ENCODE results near the gene GOLIM4. TPM values are rescaled to one million over a fixed set of nuclear protein-coding genes. Genes with fewer than 3 reads are reported as not detected.

Gene GOLIM4
- total RNA-seq, 2 experiments from 2014 or later, result 0.28 to 0.36 TPM

DNA sequence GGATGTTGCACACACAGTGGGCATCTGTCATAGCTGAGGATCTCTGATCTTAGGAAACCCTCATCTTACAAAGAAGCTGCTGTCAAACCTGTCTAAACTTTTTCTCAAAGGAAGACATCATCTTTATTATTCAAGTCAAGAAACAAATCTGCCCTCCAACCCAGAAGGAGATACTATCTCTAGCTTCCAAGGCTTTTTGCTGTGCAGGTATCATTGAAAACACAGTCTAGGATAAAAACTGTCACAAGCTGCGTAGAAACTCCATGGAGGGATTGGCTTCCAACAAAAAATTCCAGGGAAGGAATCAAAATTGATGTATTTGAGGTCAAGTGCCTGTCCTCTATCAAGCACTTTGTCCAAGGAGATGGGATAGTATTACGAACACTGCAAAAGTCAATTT lies 89.1 kb downstream of the GOLIM4 start:
- POLR2A ChIA-PET, result no interaction called here
- H3K9me3 ChIP-seq (ENCODE audit: control insufficient read depth in 1 of 2, insufficient read depth in 1 of 2, low read length in 2 of 2), result no peaks in the 10 kb centered on the region
- Mint-ChIP-seq H3K27ac (no peak overlapping the region), H3K27me3 (no peaks in the 10 kb centered on the region), H3K4me3 (no peak overlapping the region), H3K36me3 (ENCODE audit: low read depth) (no peaks in the 10 kb centered on the region), H3K9me3 (no peaks in the 10 kb centered on the region), H3K4me1 (ENCODE audit: low read depth) (no peaks in the 10 kb centered on the region)
- CTCF ChIA-PET, result no interaction called here
- no peak overlapping the region for H3K27ac ChIP-seq (ENCODE audit: low read depth in 1 of 2, low read length in 2 of 2)
- TF ChIP-seq, protein P1, sequence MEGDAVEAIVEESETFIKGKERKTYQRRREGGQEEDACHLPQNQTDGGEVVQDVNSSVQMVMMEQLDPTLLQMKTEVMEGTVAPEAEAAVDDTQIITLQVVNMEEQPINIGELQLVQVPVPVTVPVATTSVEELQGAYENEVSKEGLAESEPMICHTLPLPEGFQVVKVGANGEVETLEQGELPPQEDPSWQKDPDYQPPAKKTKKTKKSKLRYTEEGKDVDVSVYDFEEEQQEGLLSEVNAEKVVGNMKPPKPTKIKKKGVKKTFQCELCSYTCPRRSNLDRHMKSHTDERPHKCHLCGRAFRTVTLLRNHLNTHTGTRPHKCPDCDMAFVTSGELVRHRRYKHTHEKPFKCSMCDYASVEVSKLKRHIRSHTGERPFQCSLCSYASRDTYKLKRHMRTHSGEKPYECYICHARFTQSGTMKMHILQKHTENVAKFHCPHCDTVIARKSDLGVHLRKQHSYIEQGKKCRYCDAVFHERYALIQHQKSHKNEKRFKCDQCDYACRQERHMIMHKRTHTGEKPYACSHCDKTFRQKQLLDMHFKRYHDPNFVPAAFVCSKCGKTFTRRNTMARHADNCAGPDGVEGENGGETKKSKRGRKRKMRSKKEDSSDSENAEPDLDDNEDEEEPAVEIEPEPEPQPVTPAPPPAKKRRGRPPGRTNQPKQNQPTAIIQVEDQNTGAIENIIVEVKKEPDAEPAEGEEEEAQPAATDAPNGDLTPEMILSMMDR (IDR thresholded peaks at IDR 0.05), result no peak
- no peak for ATAC-seq (ENCODE audit: poor library complexity)
- no peak for DNase-seq
- no peak overlapping the region for H3K4me3 ChIP-seq (ENCODE audit: low read length)
- no peaks in the 10 kb centered on the region for H3K4me1 ChIP-seq (ENCODE audit: insufficient read depth, low read length)
- no peaks in the 10 kb centered on the region for H3K27me3 ChIP-seq (ENCODE audit: control insufficient read depth in 1 of 2, insufficient read depth in 2 of 2, low read length in 2 of 2)
- no peaks in the 10 kb centered on the region for H3K36me3 ChIP-seq (ENCODE audit: insufficient read depth, low read length)
- intact Hi-C loops (cut with DNase I, micrococcal nuclease), result no loop called here

DNA sequence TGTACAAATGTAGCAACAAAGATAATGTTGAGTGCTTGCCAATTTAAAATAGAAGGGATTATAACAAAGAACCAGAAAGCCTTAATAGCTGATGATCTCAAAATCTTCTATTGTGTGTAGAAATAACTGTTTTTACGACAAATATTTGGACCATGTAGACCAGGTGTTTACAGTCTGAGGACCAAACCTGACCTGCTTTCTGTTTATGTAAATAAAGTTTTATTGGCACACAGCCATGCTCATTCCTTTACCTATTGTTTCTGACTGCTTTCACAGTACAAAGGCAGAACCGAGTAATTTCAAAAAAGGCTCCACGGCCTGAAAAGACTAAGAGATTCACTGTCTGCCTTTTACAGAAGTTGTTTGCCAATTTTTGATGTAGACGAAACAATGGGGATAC lies 91.8 kb downstream of the GOLIM4 start:
- no peaks in the 10 kb centered on the region for H3K4me1 ChIP-seq (ENCODE audit: insufficient read depth, low read length)
- intact Hi-C loops (cut with DNase I, micrococcal nuclease), result no loop called here
- Mint-ChIP-seq H3K9me3 (no peaks in the 10 kb centered on the region), H3K27ac (no peak overlapping the region), H3K4me3 (no peak overlapping the region), H3K27me3 (no peaks in the 10 kb centered on the region), H3K4me1 (ENCODE audit: low read depth) (no peaks in the 10 kb centered on the region), H3K36me3 (ENCODE audit: low read depth) (no peaks in the 10 kb centered on the region)
- ATAC-seq (ENCODE audit: poor library complexity), result no peak
- H3K4me3 ChIP-seq (ENCODE audit: low read length), result no peak overlapping the region
- H3K27me3 ChIP-seq (ENCODE audit: control insufficient read depth in 1 of 2, insufficient read depth in 2 of 2, low read length in 2 of 2), result no peaks in the 10 kb centered on the region
- no peaks in the 10 kb centered on the region for H3K9me3 ChIP-seq (ENCODE audit: control insufficient read depth in 1 of 2, insufficient read depth in 1 of 2, low read length in 2 of 2)
- TF ChIP-seq, protein P1 (IDR thresholded peaks at IDR 0.05), result no peak
- H3K27ac ChIP-seq (ENCODE audit: low read depth in 1 of 2, low read length in 2 of 2), result no peak overlapping the region
- POLR2A ChIA-PET, result no interaction called here
- no peak for DNase-seq
- CTCF ChIA-PET, result no interaction called here
- H3K36me3 ChIP-seq (ENCODE audit: insufficient read depth, low read length), result no peaks in the 10 kb centered on the region

DNA sequence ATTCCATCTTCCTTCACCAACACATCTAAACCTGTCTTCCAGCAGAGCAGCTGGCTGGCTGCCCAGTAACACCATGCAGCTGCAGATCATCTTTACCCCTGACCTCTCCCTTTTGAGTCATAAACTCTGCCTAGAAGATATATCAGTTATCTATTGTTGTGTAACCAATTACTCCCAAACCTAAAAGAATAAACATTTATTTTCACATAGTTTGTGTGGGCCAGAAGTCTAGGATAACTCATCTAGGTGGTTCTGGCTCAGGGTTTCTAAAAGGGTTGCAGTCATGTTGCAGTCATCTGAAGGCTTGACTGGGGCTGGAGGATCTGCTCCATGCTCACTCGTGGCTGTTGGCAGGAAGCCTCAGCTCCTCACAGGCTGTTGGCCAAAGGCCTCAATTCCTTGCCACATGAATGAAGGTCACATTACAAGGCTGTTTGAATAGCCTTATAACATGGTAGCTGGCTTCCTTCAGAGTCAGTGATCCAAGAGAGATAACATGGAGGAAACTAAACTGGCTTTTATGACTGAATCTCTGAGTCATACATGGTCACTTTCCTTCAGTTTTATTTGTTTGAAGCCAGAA lies 92.8 kb downstream of the GOLIM4 start:
- Mint-ChIP-seq H3K4me3 (no peak overlapping the region), H3K27me3 (no peaks in the 10 kb centered on the region), H3K36me3 (ENCODE audit: low read depth) (no peaks in the 10 kb centered on the region), H3K4me1 (ENCODE audit: low read depth) (no peaks in the 10 kb centered on the region), H3K9me3 (no peaks in the 10 kb centered on the region), H3K27ac (no peak overlapping the region)
- DNase-seq, result no peak
- ChIA-PET POLR2A (no interaction called here), CTCF (no interaction called here)
- Histone ChIP-seq H3K36me3 (ENCODE audit: insufficient read depth, low read length) (no peaks in the 10 kb centered on the region), H3K27ac (ENCODE audit: low read depth in 1 of 2, low read length in 2 of 2) (no peak overlapping the region), H3K9me3 (ENCODE audit: control insufficient read depth in 1 of 2, insufficient read depth in 1 of 2, low read length in 2 of 2) (no peaks in the 10 kb centered on the region), H3K4me1 (ENCODE audit: insufficient read depth, low read length) (no peaks in the 10 kb centered on the region), H3K27me3 (ENCODE audit: control insufficient read depth in 1 of 2, insufficient read depth in 2 of 2, low read length in 2 of 2) (no peaks in the 10 kb centered on the region), H3K4me3 (ENCODE audit: low read length) (no peak overlapping the region)
- intact Hi-C loops (cut with DNase I, micrococcal nuclease), result no loop called here
- TF ChIP-seq, protein P1 (IDR thresholded peaks at IDR 0.05), result no peak
- no peak for ATAC-seq (ENCODE audit: poor library complexity)

Measured in CD4-positive, alpha-beta T cell (primary cell).